ENCODE measurements around the gene PRDM16. TPM values are rescaled to one million over a fixed set of nuclear protein-coding genes. Genes with fewer than 3 reads are reported as not detected.

The PRDM16 gene
- total RNA-seq, 4 donors from 2014 or later, result 0.26 to 7.7 (median 0.35) TPM; not detected in 1

GRCh38 chr1:3479511-3480368, 410.7 kb downstream of the PRDM16 start:
- DNase-seq, result no peak
- no peaks in the 10 kb centered on the region for H3K36me3 ChIP-seq
- no peak overlapping the region for H3K27ac ChIP-seq
- intact Hi-C loops (cut with DNase I; ENCODE audit: low total_unique reads), result no loop called here
- no peaks in the 10 kb centered on the region for H3K4me1 ChIP-seq
- no peak overlapping the region for H3K4me3 ChIP-seq
- no peaks in the 10 kb centered on the region for H3K27me3 ChIP-seq
- no peaks in the 10 kb centered on the region for H3K9me3 ChIP-seq
- no peak for TF ChIP-seq CTCF (IDR thresholded peaks at IDR 0.05)
- no peak for TF ChIP-seq POLR2A (IDR thresholded peaks at IDR 0.05)

- no peak for DNase-seq
- Histone ChIP-seq H3K9me3 (no peaks in the 10 kb centered on the region), H3K27me3 (no peaks in the 10 kb centered on the region), H3K36me3 (no peaks in the 10 kb centered on the region), H3K27ac (no peak overlapping the region), H3K4me3 (no peak overlapping the region), H3K4me1 (no peaks in the 10 kb centered on the region)
- intact Hi-C loops (cut with DNase I; ENCODE audit: low total_unique reads), result no loop called here
- TF ChIP-seq POLR2A (IDR thresholded peaks at IDR 0.05) (no peak), CTCF (IDR thresholded peaks at IDR 0.05) (no peak)
Observed at GRCh38 chr1:3480369-3480719, 411.3 kb downstream of the PRDM16 start.

- Histone ChIP-seq H3K27me3 (no peaks in the 10 kb centered on the region), H3K36me3 (no peaks in the 10 kb centered on the region), H3K27ac (no peak overlapping the region), H3K4me3 (no peak overlapping the region), H3K9me3 (no peaks in the 10 kb centered on the region), H3K4me1 (no peaks in the 10 kb centered on the region)
- intact Hi-C loops (cut with DNase I; ENCODE audit: low total_unique reads), result no loop called here
- no peak for DNase-seq
- no peak for TF ChIP-seq CTCF (IDR thresholded peaks at IDR 0.05)
- no peak for TF ChIP-seq POLR2A (IDR thresholded peaks at IDR 0.05)
Observed at GRCh38 chr1:3481046-3481445, 412.0 kb downstream of the PRDM16 start.

DNA sequence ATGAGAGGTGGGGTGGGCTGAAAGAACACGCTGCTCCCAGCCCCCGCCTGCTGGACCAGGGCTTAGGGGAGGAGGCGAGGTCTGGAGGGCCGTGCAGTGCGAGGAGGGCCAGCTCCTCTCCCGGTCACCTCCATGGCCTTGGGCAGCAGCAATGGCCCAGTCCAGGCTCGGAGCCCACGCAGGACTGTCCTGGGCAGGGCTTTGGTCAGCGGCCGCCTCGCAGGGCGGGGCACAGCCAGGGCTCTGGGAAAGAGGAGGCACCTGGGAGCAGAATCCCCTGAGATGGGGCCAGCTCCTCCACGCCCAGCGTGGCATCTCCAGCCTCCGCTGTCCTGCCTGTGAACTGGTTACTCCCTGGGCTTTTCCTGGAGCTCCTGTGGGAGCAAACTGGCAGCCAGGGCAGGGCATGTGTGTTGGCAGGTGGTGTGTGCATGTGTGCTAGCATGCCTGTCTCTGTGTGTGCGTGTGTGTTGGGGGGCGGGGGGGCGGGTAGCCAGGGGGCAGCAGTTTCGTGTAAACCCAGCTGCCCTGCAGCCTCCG, 412.9 kb downstream of the PRDM16 start:
- TF ChIP-seq CTCF (IDR thresholded peaks at IDR 0.05) (no peak), POLR2A (IDR thresholded peaks at IDR 0.05) (no peak)
- intact Hi-C loops (cut with DNase I; ENCODE audit: low total_unique reads), result no loop called here
- Histone ChIP-seq H3K4me3 (no peak overlapping the region), H3K36me3 (no peaks in the 10 kb centered on the region), H3K4me1 (no peaks in the 10 kb centered on the region), H3K9me3 (no peaks in the 10 kb centered on the region), H3K27me3 (no peaks in the 10 kb centered on the region), H3K27ac (no peak overlapping the region)
- no peak for DNase-seq

DNA sequence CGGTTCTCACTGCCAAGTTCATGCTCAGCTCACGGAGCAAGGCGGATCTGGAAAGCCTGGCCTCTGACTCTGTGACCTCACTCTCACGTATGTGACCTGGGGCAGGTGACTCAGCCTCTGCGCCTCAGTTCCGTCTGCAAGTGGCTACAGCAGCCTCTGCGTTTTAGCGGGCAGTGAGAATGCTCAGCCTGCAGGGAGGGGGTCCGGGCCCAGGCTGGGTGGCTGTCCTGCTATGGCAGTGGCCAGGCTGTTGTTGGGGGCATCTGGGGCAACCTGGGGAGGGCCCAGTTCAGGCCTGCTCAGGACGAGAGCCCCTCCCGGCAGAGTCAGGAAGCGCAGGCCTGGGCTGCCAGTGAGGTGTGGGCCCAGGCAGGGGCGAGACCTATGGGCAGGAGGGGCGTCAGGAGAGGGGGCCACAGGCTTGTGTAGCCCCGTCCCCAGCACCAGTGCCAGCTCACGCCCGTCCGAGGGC, 413.4 kb downstream of the PRDM16 start:
- Histone ChIP-seq H3K27ac (no peak overlapping the region), H3K4me3 (no peak overlapping the region), H3K9me3 (no peaks in the 10 kb centered on the region), H3K36me3 (no peaks in the 10 kb centered on the region), H3K4me1 (no peaks in the 10 kb centered on the region), H3K27me3 (no peaks in the 10 kb centered on the region)
- TF ChIP-seq POLR2A (IDR thresholded peaks at IDR 0.05) (no peak), CTCF (IDR thresholded peaks at IDR 0.05) (no peak)
- DNase-seq, result no peak
- intact Hi-C loops (cut with DNase I; ENCODE audit: low total_unique reads), result no loop called here

Data from uterus (tissue), 4 donors.